Hepatic stellate cell (primary cell): Measurements from ENCODE around the gene ANAPC16.
"Not testable (repeated sequence)": the region's sequence is repeated elsewhere in the genome, so short reads cannot be mapped to it uniquely, and the experiment has no call there.

Source experiments
- DNase-seq: peaks from one replicate; pipeline ENCODE4 v3.0.0; 2011; ENCODE audit warnings: low spot score

ANAPC16 gene

GRCh38 chr10:72215611-72216549, at the start of gene ANAPC16, which contains the start of gene ASCC1:
ANAPC16 (plus strand) TSS chr10:72216012; CDS start chr10:72223915, 7,903 bp downstream.
ASCC1 (minus strand) TSS chr10:72216276; CDS start chr10:72213298, 2,978 bp downstream.
- peak; percentile 88 for DNase-seq

DNA sequence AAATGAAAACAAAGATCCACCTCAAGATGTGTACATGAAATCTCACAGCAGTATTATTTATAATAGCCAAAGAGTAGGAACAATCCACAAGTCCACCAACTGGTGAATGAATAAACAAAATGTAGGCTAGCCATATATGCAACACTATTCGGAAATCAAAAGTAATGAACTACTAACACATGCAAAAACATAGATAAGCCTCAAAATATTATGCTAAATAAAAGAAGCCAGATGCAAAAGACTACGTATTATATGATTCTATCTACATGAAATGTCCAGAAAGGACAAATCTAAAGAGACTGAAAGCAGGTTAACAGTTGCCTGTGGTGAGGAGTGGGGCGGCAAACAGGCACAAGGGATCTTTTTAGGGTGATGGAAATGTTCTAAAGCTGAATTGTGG, 48.7 kb upstream of the ANAPC16 start:
- no peak for DNase-seq

DNA sequence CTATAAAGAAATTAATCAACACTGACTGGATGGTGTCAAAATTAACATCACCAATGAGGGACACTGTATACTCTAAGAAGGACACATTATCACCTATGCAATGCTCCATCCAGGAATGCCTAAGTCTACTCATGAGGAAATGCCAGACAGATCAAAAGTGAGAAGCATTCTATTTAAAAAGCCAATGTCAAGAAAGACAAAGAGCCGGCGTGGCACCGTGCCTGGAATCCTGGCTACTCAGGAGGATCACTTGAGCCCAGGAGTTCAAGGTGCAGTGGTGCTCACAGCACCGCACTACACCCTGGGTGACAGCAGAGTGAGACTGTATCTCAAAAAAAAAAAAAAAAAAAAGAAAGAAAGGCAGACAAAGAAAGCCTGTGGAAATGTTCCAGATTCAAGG, 45.5 kb upstream of the ANAPC16 start:
- DNase-seq, result no peak

DNA sequence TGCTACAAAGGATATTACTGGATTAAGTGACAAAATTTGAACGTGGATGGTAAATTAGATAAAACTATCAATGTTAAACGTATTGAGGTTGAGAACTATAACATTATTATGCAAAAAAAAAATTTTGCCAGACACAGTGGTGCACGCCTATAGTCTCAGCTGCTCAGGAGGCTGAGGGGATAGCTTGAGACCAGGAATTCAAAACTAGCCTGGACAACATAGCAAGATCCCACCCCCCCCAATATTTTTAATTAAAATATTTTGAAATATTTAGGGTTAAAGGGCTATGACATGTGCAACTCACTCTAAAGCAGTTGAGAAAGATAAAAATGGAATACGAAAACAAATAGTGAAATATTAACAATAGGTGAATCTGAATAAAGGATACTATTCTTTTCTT, 45.1 kb upstream of the ANAPC16 start:
- DNase-seq, result no peak

GRCh38 chr10:72171175-72171630, 44.6 kb upstream of the ANAPC16 start:
- peak; percentile 26 for DNase-seq

DNA sequence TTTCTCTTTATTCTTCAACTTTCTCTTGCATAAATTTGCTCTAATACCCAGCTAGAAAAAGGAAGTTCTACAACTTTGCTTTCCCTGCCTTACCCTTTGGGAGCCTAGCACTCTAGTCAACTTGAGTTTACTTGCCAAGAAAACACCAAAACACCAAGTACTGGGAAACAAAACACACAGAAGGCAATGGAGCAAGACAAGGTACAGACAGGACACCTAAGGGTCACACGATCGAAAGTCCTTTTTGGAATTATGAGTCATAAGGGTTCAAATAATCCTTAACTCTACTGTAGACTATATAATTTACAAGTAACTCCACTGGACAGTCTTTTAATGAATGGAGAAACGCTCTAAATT, 42.6 kb upstream of the ANAPC16 start:
- DNase-seq, result no peak

DNA sequence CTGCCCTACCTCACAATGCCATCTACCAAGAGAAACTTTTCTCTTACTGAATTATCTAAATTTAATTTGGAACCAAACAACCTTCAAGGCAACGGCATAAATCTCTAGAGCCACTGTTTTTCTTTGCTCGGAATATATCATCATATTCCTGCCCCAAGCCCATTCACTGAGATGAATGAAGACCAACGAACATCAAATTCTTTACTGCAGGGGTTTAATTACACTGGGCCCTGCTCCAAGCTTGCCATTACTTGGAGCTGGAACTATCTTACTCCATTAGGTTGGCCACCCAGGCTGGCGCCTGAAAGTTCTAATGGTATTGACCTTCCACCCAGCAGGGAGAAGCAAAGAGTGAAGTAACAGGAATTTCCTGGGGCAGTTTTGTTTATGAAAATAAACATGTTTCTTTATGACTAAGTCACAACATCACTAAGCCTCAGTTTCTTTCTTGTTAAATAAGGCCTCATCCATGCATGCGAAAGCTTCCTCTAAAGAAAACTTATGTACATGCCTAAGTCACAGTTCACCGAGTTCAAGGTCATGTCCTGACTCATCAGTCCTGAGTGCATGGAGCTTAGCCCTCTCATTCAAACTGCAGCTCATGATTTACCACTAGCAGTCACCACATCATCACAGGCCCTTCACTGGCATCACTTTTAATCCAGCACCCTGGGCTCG, 42.1 kb upstream of the ANAPC16 start:
- DNase-seq, result no peak

GRCh38 chr10:72174297-72174662, 41.5 kb upstream of the ANAPC16 start:
- no peak for DNase-seq

DNA sequence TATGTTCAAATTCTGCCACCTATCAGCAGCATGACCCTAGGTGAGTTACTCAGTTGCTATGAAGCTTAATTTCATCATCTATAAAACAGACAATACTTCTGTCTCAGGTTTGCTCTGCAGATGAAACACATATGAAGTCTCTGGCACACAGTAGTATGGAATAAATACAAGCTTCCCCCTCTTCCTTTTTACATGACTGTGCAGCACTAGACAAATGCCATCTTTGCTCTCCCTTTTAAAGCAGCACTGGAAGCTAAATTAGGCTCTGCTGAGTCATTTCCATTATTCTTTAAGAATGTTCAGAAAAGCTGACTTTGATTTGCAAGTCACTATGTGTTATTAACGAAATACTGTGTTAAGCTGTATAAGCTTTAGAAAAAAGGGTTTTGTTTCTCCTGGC, 40.7 kb upstream of the ANAPC16 start:
- DNase-seq, result peak; percentile 11

GRCh38 chr10:72176701-72177100, 39.1 kb upstream of the ANAPC16 start:
- no peak for DNase-seq

DNA sequence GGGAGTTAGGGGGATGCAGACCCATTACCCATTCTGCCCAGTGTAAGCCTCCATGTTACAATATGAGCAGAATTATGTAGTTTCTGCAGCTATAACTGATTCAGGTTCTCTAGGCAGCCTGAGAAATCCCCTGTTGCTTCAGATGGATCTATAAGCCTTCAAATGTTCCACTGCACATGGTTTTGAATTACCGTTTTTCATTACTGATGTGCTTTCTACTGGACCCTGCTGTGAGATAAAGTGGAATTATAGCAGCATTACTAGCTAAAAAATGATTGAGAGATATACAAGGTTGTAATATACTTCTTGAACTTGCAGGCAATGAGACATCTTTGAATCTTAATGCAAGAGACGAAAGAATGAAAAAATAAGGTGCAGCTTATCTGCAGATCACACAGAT, 38.4 kb upstream of the ANAPC16 start:
- DNase-seq, result no peak

DNA sequence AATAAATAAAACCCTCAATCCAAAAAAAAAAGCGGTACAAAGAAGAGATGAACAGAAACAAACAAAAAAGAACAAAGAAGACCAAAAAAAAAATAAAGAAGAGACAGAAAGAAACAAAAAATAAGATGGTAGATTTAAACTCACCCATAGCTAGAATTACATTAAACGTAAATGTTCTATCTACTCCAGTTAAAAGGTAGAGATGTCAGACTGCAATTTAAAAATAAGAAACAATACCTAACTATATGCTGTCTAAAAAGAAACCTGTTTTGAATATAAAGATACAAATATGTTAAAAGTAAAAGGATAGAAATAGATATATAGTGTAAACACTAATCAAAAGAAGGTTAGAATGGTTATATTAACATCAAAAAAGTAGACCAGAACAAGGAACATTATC, 31.7 kb upstream of the ANAPC16 start:
- no peak for DNase-seq

GRCh38 chr10:72186258-72186981, 29.4 kb upstream of the ANAPC16 start:
- no peak for DNase-seq

GRCh38 chr10:72186982-72187330, 28.9 kb upstream of the ANAPC16 start:
- no peak for DNase-seq

- DNase-seq, result no peak
Observed at GRCh38 chr10:72194949-72195348, 20.9 kb upstream of the ANAPC16 start.

DNA sequence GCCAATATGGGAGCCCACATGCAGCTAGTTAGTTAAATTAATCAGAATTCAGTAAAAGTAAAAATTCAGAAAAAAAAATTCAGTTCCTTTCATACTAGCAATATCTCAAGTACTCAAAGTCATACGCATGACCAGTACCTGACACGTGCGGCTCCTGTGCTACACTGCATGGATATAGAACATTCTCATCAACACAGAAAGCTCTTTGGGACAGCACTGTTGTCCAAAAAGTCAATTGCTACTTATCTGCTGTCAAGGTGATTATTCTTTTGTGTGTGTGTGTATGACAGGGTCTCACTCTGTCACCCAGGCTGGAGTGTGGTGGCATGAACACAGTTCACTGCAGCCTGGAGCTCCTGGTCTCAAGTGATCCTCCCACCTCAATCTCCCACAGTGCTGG, 14.9 kb upstream of the ANAPC16 start:
- DNase-seq, result no peak

GRCh38 chr10:72201293-72201692, 14.5 kb upstream of the ANAPC16 start:
- no peak for DNase-seq

DNA sequence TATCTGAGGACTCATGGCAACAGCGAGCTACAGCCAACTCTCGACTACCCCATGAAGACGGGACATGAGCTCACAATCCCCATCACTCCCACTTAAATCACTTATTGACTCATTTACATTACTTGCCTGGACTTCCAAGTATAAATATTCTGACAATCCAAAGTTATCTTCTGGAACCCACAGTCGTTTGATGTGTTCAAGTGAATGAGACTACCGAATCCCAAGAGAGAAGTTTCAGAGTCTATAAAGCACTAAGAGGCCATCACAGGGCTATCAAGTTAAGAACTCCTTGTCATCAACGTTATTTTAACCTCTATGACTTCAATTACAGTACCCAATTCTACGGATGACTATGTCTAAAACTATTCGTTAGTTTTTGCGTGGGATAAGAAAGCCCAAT, 11.5 kb upstream of the ANAPC16 start:
- no peak for DNase-seq

GRCh38 chr10:72204724-72205123, 11.1 kb upstream of the ANAPC16 start:
- no peak for DNase-seq

GRCh38 chr10:72206511-72207229, 9.1 kb upstream of the ANAPC16 start:
- no peak for DNase-seq

DNA sequence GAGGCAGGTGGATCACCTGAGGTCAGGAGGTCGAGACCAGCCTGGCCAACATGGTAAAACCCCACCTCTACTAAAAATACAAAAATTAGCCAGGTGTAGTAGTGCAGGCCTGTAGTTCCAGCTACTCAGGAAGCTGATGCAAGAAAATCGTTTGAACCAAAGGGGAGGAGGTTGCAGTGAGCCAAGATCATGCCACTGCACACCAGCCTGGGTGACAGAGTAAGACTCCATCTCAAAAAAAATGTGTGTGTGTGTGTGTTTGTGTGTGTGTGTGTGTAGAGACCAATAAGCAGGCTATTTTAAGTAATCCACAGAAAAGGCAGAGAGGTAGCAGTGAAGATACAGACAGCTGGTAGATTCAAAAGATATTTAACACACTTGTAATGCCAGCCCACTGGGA, 7.3 kb upstream of the ANAPC16 start:
- not testable (repeated sequence) for DNase-seq

DNA sequence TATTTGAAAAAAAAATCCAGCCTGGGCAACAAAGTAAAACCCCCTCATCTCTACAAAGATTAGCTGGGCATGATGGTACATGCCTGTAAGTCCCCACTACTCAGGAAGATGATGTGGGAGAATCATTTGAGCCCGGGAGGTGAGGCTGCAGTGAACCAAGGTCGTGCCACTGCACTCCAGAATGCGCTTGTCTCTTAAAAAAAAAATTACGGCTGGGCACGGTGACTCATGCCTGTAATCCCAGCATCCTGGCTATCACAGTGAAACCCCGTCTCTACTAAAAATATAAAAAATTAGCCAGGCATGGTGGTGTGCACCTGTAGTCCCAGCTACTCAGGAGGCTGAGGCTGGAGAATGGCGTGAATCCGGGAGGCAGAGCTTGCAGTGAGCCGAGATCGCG, 4.4 kb upstream of the ANAPC16 start:
- not testable (repeated sequence) for DNase-seq
